NCI-H69 (cell line): ENCODE measurements around the gene FOXK2.
A peak's percentile ranks its signal among the peaks of the same experiment; 100 is the strongest.

Experiments used
- DNase-seq: peaks from one replicate; lab custom pipeline; 2025; lab: John Stamatoyannopoulos, UW

FOXK2 gene

GRCh38 chr17:82609655-82610054, 90.1 kb downstream of the FOXK2 start:
- no peak for DNase-seq

GRCh38 chr17:82611140-82612058, 91.9 kb downstream of the FOXK2 start:
- peak; percentile 82 for DNase-seq

- no peak for DNase-seq
Measured at GRCh38 chr17:82613283-82614094, 94.0 kb downstream of the FOXK2 start.

- no peak for DNase-seq
Measured at GRCh38 chr17:82614095-82614631, 94.6 kb downstream of the FOXK2 start.

GRCh38 chr17:82615084-82616020, 95.8 kb downstream of the FOXK2 start:
- no peak for DNase-seq

GRCh38 chr17:82616021-82616711, 96.6 kb downstream of the FOXK2 start:
- DNase-seq, result no peak

GRCh38 chr17:82619211-82619610, 99.7 kb downstream of the FOXK2 start:
- no peak for DNase-seq

GRCh38 chr17:82619641-82620040, 100.1 kb downstream of the FOXK2 start:
- no peak for DNase-seq

- no peak for DNase-seq
Measured at GRCh38 chr17:82623707-82624106, 104.2 kb downstream of the FOXK2 start.

GRCh38 chr17:82627405-82627804, 107.9 kb downstream of the FOXK2 start:
- no peak for DNase-seq

GRCh38 chr17:82629748-82630147, 110.2 kb downstream of the FOXK2 start:
- no peak for DNase-seq

GRCh38 chr17:82630212-82630611, 110.7 kb downstream of the FOXK2 start:
- no peak for DNase-seq

- DNase-seq, result no peak
Measured at GRCh38 chr17:82631544-82631943, 112.0 kb downstream of the FOXK2 start.

- DNase-seq, result no peak
Measured at GRCh38 chr17:82632451-82632850, 112.9 kb downstream of the FOXK2 start.

- no peak for DNase-seq
Measured at GRCh38 chr17:82633343-82633742, 113.8 kb downstream of the FOXK2 start.

- no peak for DNase-seq
Measured at GRCh38 chr17:82636626-82637598, 117.4 kb downstream of the FOXK2 start.

GRCh38 chr17:82638183-82638773, 118.7 kb downstream of the FOXK2 start:
- DNase-seq, result no peak

- DNase-seq, result no peak
Measured at GRCh38 chr17:82639628-82640027, 120.1 kb downstream of the FOXK2 start.

- no peak for DNase-seq
Measured at GRCh38 chr17:82640036-82640435, 120.5 kb downstream of the FOXK2 start.
